RKO (cell line): Measurements from ENCODE around the gene ACY1.
"Not testable (repeated sequence)": the region's sequence is repeated elsewhere in the genome, so short reads cannot be mapped to it uniquely, and the experiment has no call there.

Experiments used
- DNase-seq: peaks from one replicate; pipeline ENCODE4 v3.0.0-alpha.2; 2016; ENCODE audit warnings: low spot score

ACY1 gene

DNA sequence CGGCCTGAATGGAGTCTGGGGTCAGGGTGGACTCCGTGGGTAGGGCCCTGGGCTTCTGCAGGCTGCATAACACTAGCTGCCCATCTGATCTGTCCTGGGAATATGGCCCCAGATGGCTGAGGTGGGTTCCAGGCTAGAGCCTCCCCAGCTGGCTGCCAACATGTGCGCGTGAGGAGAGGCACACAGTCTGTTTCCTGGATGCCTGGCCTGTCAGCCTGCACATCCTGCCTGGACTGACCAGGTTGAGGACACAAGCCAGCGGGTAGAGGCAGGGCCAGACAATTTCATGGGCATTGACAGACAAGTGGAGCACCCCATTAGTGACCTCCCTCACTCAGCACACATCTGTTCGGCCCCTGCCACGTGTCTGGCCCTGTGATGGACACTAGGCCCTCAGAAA, 42.1 kb downstream of the ACY1 start:
- DNase-seq = no peak

DNA sequence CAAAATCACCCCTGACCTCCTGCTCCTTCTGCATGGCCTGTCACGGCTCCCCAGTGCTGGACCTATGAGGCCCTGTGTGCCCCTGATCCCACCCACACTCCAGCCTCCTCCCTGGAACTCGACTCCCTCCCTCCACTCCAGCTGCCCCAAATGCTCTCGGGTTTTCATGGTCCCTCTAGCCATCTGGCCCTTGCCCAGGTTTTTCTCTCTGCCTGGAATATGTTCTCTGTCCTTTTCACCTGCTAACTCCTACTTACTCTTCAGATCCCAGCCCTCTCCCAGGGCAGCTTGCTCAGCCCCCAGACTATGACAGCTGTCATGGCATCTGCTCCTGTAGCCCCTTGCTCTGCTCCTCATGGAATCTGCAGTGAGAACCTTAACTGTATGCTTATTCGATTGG, 42.7 kb downstream of the ACY1 start:
- no peak for DNase-seq

DNA sequence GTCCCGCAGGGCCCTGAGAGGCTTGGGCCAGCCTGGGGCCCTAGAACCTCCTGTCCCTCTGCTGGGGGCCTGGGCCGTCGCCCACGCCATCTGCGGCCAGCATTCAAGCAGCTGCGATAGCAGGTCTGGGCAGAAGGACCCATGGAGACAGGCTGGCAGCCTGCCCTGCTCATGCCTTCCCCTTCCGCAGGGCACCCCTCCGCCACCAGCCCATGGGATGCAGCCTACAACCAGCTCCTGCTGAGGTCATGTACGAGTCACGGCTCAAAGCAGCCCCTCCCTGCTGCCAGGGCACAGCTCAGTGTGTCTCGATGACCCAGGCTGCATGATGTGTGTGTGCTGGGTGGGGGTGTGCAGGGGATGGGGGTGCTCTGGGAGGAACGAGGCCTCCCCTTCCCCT, 45.2 kb downstream of the ACY1 start:
- no peak for DNase-seq

DNA sequence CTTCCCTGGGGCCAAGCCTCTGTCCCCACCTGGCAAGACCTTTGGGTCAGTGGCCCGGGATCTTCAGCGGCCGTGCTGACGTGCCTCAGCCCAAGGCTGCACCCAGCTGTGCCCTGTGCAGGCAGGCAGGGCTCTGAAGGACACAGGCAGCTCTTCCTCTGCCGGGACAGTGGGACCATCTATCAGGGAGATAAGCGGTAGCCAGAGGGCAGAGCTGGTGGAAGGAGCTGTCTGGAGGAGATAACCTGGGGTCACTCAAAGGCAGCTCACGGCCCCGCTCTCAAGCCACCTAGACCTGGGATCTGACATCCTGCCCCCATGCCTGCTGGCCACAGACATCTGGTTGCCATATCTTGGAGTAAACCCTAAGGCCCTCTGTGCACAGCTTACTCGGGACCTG, 45.7 kb downstream of the ACY1 start:
- DNase-seq = no peak

DNA sequence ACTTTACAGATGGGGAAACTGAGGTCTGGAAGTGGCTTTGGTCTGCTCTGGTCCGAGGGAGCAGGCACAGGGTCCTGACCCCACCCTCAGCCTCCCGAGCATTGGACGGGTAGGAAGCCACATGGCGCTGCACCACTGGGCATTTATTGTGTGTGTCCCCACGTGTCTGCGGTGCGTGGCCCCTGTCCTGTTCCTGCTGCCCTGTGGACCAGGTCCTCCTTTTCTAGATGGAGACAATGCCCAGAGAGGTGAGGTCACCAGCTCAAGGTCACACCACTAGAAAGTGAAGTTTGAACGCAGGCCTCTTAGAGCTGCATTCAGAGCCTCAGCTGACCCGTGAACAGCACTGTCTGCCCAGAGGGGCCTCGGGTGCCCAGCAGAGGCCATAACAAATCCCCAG, 46.2 kb downstream of the ACY1 start:
- no peak for DNase-seq

DNA sequence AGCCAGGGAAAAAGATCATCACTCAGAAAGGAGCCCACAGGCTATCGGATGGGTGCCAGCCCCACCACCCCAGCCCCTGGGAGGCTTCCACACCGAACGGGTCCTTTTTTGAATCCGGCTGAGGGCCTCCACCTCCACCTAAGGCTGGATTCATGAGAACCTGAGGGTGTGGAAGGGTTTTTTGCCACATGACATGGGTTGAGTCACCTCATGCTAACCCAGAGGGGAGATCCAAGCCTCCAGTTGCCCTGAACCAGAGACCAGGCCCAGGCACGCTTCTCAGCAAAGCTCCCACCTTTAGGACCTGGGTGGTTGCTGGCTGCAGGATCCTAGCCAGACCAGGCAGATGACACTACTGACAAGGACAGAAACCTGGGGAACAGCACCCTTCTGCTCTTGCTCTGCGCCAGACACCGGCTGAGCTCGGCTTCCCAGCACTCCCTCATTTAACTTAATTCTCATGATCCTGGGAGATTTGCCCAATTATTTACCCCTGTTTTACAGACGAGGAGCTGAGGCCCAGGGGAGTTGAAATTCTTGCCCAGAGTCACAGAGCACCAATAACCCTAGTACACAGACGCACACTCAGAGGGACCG, 47.5 kb downstream of the ACY1 start:
- no peak for DNase-seq

DNA sequence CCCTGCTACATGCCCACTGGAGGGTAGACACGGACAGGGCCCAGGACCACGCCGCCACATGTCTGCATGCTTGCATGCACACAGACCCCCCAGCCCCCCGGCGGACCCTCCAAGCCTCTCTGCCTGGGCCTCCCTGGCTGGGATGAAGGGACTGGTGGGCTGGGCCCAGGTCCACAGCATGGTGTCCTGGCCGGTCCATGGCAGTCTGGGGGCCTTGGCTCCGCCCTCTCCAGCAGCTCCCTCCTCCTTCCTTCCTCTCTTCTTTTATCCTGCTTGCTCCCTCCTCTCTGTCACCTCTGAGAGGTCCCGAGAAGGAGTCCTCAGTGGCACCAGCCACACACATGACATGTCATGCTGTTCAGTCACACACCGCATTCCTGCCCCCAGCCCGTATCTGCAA, 48.6 kb downstream of the ACY1 start:
- no peak for DNase-seq

DNA sequence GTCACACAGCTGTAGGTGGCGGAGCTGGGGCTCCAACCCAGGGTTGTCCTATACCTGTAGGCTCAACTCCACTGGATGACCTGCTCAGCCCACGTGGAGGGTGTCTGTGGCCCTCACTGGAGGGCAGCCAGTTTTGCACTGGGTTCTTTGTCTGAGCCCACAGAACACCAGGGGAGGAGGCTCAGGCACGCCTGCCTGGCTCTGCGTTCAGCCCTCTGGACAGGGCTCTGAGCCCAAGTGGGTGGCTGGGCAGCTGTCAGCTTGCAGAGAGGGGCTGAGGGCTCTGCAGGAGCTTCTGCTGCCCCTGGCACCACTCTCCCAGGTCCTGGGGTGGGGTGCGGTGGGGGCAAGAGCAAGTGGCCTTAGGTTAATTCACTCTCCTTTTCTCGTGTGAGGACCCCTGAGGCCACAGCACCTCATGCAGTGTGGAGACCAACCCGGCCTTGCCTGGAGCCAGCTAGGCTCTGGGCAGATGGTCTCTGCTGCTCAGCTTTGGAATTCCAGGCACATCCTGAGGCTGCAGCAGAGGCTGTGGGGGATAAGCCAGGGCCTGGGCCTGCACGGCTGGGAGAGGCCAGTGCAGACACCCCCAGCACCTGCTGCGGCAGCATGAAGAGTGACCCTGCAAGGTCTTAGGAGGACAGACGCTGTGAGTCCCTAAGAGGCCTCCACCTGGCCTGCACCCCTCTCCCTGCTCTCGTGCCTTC, 49.5 kb downstream of the ACY1 start:
- DNase-seq = no peak

DNA sequence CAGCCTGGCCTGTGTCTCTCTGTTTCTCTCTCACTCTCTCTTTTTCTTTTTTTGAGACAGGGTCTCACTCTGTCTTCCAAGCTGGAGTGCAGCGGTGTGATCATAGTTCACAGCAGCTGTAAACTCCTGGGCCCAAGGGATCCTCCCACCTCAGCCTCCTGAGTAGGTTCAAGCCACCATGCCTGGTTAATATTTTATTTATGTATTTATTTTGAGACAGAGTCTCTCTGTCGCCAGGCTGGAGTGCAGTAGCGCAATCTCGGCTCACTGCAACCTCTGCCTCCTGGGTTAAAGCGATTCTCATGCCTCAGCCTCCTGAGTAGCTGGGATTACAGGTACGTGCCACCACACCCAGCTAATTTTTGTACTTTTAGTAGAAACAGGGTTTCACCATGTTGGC, 50.4 kb downstream of the ACY1 start:
- DNase-seq = not testable (repeated sequence)

DNA sequence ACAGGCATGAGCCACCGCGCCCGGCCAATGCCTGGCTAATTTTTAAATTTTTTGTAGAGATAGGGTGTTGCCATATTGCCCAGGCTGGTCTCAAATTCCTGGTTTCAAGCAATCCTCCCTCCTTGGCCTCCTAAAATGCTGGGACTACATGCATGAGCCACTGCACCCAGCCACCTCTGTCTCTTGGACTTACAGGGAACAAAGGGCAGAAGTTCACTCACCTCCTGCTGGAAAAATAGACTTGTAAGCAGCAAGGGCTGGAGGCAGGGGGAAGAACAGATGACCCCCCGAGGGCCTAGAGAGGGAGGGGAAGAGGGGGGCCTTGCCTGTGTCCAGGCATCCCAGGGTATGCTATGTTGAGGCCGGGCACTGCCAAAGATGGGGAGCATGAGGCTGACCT, 50.9 kb downstream of the ACY1 start:
- DNase-seq = no peak

DNA sequence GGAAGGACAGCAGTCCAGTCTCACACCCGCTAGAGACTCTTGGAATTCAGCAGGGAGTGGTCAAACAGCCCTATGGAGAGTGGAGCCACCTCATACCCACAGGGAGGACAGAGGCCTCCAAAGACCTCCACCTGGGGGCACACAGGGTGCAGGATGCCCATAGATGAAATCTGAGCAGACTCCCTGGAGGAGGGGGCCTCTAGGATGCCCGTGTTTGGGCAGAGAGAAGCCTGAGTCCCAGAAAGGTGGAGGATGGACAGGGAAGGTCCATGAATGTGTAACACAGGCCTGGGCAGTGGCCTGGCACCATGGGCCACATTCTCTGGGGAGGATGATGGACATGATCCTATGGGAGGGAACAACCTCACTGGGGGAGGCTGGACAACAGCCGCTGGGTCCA, 51.3 kb downstream of the ACY1 start:
- DNase-seq = no peak

DNA sequence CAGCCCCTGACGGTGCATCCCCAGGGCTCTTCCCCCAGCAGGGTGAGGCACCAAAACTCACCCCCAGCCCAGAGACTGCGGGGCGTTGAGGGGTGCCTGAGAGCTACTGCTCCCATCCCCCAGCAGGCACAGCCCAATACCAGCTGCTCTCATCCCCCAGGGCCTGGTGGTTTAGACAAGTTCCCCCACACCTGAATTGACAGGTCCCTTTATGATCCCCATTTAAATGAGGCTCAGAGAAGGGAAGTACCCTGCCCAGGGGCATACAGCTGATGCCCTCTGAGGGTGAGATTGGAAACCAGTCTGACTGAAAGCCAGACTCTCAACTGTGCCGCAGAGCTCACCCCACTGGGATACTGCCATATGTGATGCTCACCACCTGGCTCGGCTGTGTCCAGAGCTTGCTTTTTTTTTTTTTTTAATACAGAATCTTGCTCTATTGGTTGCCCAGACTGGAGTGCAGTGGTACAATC, 52.9 kb downstream of the ACY1 start:
- DNase-seq = no peak

DNA sequence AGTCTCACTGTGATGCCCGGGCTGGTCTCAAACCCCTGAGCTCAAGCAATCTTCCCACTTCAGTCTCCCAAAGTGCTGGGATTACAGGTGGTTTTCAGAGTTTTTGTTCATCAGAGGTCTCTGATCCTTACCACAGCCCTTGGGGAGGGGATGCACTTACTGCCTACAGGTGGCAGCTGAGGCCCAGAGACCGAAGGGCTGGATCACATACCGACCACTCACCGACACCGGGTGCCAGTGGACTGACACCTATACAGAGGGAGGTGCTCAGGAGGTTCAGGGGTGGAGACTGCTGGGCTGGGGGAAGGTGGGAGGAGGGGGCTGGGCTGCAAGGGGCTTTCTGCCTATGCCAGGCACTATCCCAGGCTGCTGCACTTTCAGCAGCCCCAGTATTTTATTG, 53.5 kb downstream of the ACY1 start:
- no peak for DNase-seq

DNA sequence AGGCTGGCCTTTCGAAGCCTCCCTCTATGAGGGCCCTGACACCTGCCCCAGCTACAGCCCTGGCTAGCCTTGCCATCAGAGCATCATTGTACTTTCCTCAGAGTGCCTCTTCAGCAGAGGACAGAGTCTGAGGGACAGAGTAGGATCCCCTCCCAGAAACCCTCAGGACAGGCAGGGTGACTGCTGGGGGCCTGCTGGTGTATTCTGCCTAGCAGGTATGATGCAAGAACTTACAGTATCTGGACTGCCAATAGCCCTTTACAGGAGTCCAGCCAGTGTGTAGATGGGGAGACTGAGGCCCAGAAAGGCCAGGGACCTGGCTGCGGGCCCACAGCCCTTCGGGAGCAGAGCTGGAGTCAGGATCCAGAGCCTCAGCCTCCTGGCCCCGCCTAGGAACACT, 54.0 kb downstream of the ACY1 start:
- no peak for DNase-seq

DNA sequence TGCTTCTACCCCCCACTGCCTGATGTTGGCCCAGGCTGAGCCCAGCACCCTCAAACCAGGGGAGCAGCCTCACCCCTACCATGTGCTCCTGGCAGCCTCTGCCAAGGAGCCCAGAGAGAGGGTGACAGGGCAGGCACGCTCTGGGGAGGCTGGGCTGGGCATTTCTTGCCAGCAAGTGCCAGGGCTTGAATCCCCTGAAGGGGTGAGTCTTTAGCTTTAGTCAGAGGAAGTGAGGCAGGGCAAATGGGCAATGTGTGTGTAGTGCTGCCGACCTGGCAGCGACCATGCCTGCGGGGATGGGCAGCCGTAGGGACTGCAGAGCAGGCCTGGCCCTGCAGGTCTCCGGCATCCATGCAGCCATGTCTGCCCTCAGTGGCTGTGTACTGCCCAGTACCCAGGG, 54.9 kb downstream of the ACY1 start:
- no peak for DNase-seq
